Type B pancreatic cell (in vitro differentiated cells): ENCODE data around the gene CCDC12. TPM values are rescaled to one million over a fixed set of nuclear protein-coding genes. Genes with fewer than 3 reads are reported as not detected.

Source experiments
- DNase-seq: peaks from one replicate; pipeline ENCODE4 v3.0.0; 2021; ENCODE audit warnings: mixed read lengths; ENCODE audit not compliant: unreplicated experiment; ENCODE audit errors: extremely low spot score
- H3K27ac Mint-ChIP-seq: 2 replicates; pipeline ENCODE4 v1.8.0; 2021; ENCODE audit warnings: mild to moderate bottlenecking, mixed read lengths
- H3K27me3 Mint-ChIP-seq: 2 replicates; pipeline ENCODE4 v1.8.0; 2021; ENCODE audit warnings: mixed read lengths
- H3K36me3 Mint-ChIP-seq: 2 replicates; pipeline ENCODE4 v1.8.0; 2021; ENCODE audit warnings: mixed read lengths
- H3K4me1 Mint-ChIP-seq: one replicate; pipeline ENCODE4 v1.8.0; 2021; ENCODE audit warnings: mixed read lengths; ENCODE audit not compliant: unreplicated experiment
- H3K4me3 Mint-ChIP-seq: 2 replicates; pipeline ENCODE4 v1.8.0; 2021; ENCODE audit warnings: mild to moderate bottlenecking, mixed read lengths
- H3K9me3 Mint-ChIP-seq: 2 replicates; pipeline ENCODE4 v1.8.0; 2021; ENCODE audit warnings: mixed read lengths
- CTCF ChIP-seq: fragments of 200-600 bp; sonication (generic); conservative IDR thresholded peaks from 2 replicates; pipeline ENCODE4 v1.5.0; 2021; ENCODE audit warnings: antibody characterized with exemption, mild to moderate bottlenecking
- total RNA-seq: library from RNA; stranded (reverse); gene quantifications from 2 replicates; pipeline ENCODE4 v1.2.1, GENCODE V29; 2021; ENCODE audit warnings: low replicate concordance

CCDC12 gene
- total RNA-seq, 1 donor from 2014 or later: 46.7 TPM

- TF ChIP-seq CTCF: no peak
- Mint-ChIP-seq H3K27ac (no peak overlapping the region), H3K4me1 (no peaks in the 10 kb centered on the region), H3K36me3 (no peaks in the 10 kb centered on the region), H3K4me3 (no peak overlapping the region), H3K27me3 (no peaks in the 10 kb centered on the region), H3K9me3 (no peaks in the 10 kb centered on the region)
- no peak for DNase-seq
Observed at GRCh38 chr3:46903341-46904302, 72.9 kb downstream of the CCDC12 start.

- no peaks in the 10 kb centered on the region for H3K36me3 Mint-ChIP-seq
- TF ChIP-seq CTCF: no peak
Observed at GRCh38 chr3:46902188-46902631, 74.3 kb downstream of the CCDC12 start.

GRCh38 chr3:46901591-46902187 is 74.9 kb downstream of the CCDC12 start:
- H3K4me3 Mint-ChIP-seq: no peak overlapping the region
- no peaks in the 10 kb centered on the region for H3K27me3 Mint-ChIP-seq
- no peak for TF ChIP-seq CTCF
- no peaks in the 10 kb centered on the region for H3K4me1 Mint-ChIP-seq
- DNase-seq: no peak
- no peak overlapping the region for H3K27ac Mint-ChIP-seq
- no peaks in the 10 kb centered on the region for H3K9me3 Mint-ChIP-seq
- no peaks in the 10 kb centered on the region for H3K36me3 Mint-ChIP-seq

More at GRCh38 chr3:46902188-46902631, 74.3 kb downstream of the CCDC12 start:
- H3K27me3 Mint-ChIP-seq: no peaks in the 10 kb centered on the region
- no peak for DNase-seq
- H3K9me3 Mint-ChIP-seq: no peaks in the 10 kb centered on the region
- H3K4me3 Mint-ChIP-seq: no peak overlapping the region
- H3K27ac Mint-ChIP-seq: no peak overlapping the region
- no peaks in the 10 kb centered on the region for H3K4me1 Mint-ChIP-seq

- Mint-ChIP-seq H3K36me3 (no peaks in the 10 kb centered on the region), H3K4me1 (peaks cover under 1% of the 10 kb centered on the region), H3K27me3 (no peaks in the 10 kb centered on the region), H3K27ac (no peak overlapping the region), H3K4me3 (no peak overlapping the region), H3K9me3 (no peaks in the 10 kb centered on the region)
- DNase-seq: no peak
- TF ChIP-seq CTCF: no peak
Observed at GRCh38 chr3:46901061-46901460, 75.5 kb downstream of the CCDC12 start.

- DNase-seq: no peak
- TF ChIP-seq CTCF: no peak
- Mint-ChIP-seq H3K27ac (no peak overlapping the region), H3K27me3 (peaks cover under 1% of the 10 kb centered on the region), H3K9me3 (no peaks in the 10 kb centered on the region), H3K36me3 (peaks cover under 1% of the 10 kb centered on the region), H3K4me3 (no peak overlapping the region), H3K4me1 (peaks cover 7% of the 10 kb centered on the region)
Observed at GRCh38 chr3:46900356-46900755, 76.2 kb downstream of the CCDC12 start.
